ENCODE data around the gene ZNF618.

ZNF618 gene

GRCh38 chr9:113886026-113886369, 9.9 kb downstream of the ZNF618 start:
- no peak for DNase-seq

- DNase-seq, result no peak
Measured at GRCh38 chr9:113886466-113886865, 10.4 kb downstream of the ZNF618 start.

- no peak for DNase-seq
Measured at GRCh38 chr9:113886933-113887332, 10.8 kb downstream of the ZNF618 start.

DNA sequence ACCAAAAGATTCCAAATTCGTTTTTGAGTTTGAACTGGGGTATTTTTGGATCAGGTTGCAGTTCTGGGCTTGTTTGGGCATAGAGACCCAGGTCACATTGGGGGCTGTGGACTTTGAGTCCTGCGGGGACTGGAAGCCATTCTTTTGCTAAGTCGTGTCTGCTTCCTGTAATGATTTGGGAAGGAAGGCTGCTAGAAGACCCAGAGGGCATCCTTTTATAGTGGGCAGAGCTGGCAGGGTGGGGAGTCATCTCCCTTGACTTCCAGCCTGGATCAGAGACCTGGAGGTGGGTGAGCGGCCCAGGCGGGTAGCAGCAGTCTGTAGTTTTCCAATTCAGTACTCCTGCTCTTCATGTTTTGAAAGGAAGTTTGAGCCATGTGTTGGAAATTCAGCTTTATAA, 11.3 kb downstream of the ZNF618 start:
- DNase-seq, result no peak

DNA sequence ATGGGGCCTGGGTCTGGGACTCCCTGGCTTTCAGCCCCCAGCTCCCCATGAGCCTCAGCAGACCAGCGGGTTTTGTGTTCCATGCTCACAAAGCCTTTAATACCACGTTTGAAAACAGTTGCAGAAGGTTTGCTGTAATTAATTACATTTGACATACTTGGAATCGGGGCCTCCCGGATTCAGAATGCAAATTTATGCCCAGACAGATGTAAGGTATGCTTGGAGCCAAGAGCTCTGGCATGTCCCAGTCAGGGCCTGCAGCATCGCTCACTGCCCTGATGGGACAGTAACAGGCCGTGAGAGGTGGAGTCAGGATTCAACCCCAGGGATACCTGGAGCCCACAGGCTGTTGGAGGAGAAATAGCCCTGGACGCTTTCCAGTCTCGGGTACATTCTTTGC, 12.2 kb downstream of the ZNF618 start:
- DNase-seq, result no peak

- DNase-seq, result no peak
Measured at GRCh38 chr9:113888976-113889375, 12.9 kb downstream of the ZNF618 start.

DNA sequence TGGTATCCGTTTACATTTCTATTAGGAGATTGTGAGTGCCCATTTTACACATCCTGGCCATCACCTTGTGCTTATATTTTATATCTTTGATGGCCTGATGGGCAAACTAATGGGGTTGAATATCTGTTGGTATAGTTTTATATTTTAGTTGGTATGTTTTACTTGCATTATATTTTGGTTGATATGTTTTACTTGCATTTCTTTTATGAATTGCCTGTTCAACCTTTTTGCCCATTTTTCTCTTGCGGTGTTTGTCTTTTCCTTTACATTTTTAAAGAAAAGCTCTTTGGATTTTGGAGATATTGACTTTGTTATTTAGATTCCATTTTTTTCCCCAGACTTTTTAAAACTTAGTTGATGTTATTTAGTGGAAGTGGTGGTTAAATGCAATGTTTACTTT, 14.6 kb downstream of the ZNF618 start:
- no peak for DNase-seq

GRCh38 chr9:113892861-113893491, 16.9 kb downstream of the ZNF618 start:
- DNase-seq, result no peak

DNA sequence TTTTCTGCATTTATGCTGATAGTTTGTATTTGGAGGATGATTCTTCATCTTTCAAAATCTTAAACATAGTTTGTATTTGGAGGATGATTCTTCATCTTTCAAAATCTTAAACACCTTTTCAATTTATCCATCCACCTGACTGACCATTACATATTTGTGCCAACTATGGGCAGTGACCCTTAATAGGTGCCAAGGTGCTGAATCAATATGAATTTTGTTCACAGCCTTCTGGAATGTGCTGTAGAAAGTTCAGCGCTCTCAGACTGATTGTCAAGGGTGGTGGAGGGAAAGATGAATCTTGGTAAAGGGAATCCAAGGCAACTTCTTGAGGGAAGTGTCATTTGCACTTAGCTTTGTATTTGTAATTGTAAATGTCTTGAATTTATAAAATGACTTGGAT, 18.1 kb downstream of the ZNF618 start:
- DNase-seq, result no peak

- DNase-seq, result no peak
Measured at GRCh38 chr9:113895526-113895925, 19.4 kb downstream of the ZNF618 start.

GRCh38 chr9:113896713-113897112, 20.6 kb downstream of the ZNF618 start:
- DNase-seq, result no peak

DNA sequence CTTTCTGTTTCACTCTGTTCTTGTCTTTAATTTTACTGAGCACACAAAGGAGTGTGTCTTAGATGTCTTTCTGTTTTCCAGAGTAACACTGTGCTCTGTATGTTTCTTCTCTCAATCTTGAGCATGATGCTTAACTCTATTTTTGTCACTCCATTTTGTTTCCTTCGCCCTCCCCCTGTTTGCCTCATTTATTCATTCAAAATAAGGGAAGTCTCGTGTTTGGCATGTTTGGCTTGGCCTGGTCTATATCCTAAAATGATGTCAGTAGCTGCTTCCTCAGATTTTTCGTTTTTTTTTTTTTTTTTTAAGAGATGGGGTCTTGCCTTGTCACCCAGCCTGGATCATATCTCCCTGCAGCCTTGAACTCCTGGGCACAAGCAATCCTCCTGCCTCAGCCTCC, 22.0 kb downstream of the ZNF618 start:
- DNase-seq, result no peak

DNA sequence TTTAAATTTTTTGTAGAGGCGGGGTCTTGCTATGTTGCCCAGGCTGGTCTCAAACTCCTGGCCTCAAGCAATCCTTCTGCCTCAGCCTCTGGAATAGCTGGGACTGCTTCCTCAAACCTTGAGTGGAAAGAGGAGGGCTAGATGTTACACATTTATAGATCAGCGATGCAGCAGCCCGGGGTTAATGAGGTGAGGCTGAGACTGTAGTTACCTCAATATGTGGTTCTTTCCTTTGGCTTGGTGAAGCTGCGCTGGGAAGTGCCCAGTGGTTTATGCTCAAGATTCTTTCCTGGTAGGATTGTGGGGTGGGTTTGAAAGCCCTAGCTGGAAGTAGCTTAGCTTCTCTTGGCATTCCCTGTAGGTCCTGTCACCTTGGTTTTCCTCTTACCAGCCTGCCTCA, 22.5 kb downstream of the ZNF618 start:
- DNase-seq, result no peak

DNA sequence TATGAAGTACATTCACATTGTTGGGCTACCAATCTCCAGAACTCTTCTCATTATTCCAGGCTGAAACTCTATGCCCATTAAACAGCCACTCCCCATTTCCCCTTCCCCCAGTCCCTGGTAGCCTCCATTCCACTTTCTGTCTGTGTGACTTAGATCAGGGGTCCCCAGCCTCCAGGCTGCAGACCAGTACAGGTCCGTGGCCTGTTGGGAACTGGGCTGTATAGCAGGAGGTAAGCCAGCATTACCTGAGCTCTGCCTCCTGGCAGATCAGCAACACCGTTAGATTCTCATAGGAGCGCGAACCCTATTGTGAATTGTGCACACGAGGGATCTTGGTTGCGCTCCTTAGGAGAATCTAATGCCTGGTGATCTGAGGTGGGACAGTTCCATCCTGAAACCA, 23.1 kb downstream of the ZNF618 start:
- DNase-seq, result no peak

- no peak for DNase-seq
Measured at GRCh38 chr9:113901221-113901688, 25.1 kb downstream of the ZNF618 start.

DNA sequence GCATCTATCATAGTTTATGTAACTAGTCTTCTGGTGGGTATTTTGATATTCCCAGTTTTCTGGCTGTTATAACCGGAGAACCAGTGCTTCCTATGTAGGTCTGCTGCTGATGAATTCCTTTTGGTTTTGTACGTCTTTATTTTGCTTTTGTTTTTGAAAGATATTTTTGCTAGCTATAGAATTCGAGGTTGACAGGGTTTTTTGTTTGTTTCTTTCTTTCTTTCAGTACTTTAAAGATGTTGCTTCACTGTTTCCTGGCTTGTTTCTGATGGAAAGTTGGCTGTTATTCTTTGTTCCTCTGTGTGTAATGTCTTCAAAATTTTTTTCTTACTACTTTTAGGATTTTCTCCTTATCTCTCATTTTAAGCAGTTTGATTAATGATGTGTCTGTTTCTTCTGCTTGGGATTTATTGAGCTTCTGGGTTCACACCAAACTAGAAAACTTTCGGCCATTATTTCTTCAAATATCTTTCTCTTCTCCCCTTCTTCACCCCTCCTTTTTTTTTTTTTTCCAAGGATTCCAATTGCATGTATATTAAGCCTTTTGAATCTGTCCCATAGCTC, 27.5 kb downstream of the ZNF618 start:
- DNase-seq, result no peak

- DNase-seq, result no peak
Measured at GRCh38 chr9:113906411-113907110, 30.5 kb downstream of the ZNF618 start.

GRCh38 chr9:113907282-113907681, 31.2 kb downstream of the ZNF618 start:
- DNase-seq, result no peak

- DNase-seq, result no peak
Measured at GRCh38 chr9:113909421-113909820, 33.3 kb downstream of the ZNF618 start.

- DNase-seq, result no peak
Measured at GRCh38 chr9:113910036-113910639, 34.0 kb downstream of the ZNF618 start.

DNA sequence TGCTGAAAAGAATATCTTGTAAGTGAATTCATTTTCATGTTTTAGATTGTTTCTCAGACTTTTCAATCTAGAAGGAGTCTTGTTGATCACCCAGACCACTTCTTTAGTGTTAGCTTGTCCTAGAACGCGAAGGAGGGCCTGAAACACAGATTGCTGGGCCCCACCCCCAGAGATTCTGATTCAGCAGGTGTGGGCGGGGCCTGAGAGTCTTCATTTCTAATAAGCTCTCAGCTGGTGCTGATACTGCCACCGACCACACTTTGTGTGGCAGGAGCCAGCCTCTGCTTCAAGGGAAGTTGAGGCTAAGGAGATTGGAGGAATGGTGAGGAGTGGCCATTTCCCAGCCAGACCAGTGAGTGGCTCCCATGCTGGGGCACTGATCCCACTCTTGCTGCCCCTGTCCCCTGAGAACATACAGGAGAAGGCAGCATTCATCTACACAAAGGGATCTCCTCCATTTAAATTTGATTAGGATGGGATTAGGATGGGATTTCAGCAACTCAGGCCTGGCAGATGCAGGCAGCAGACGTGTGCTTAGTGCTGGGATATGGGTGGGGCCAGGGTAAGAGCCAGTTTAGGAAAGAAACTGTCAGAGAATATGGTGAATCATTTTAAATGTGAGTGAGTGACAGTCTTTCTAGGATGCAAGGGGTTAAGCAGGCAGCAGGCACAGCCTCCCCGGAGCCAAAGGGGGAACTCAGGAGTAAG, 35.9 kb downstream of the ZNF618 start:
- DNase-seq, result no peak

DNA sequence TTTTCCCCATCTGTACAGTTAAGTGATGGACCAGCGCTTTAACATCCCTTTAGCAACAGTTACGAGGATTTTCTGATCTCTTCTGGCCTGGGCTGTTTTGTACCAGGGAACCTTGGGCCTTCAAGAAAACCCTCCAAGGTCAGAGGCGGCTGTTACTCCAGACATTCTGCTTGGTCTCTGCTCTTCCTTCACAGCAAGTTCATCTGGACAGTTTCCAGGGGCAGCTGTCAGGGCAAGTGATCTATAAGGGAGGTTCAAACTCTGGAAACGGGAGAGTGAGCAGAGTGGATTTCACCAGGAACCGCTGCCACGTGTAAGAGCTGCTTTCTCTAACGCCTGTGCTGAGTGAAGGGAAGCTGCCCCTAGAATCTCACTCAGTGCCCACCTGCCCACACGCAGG, 36.7 kb downstream of the ZNF618 start:
- no peak for DNase-seq

GRCh38 chr9:113913426-113914195, 37.5 kb downstream of the ZNF618 start:
- DNase-seq, result no peak
